ENCODE data around the gene SACM1L.
"Not testable (repeated sequence)": the region's sequence is repeated elsewhere in the genome, so short reads cannot be mapped to it uniquely, and the experiment has no call there.

SACM1L gene

DNA sequence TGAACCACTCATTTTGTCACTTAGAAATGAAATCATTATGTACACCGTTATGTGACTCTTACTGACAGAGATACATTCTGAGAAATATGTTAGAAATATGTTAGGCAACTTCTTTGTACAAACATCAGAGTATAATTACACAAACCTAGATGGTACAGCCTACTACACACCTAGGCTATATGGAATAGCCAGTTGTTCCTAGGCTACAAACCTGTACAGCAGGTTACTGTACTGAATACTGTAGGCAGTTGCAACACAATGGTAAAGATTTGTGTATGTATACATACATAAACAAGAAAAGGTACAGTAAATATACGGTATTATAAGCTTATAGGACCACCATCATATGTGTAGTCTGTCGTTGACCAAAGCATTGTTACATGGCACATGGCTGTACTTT, 3.7 kb downstream of the SACM1L start:
- DNase-seq (ENCODE audit: low spot score): no peak

- peak; percentile 47 for DNase-seq (ENCODE audit: low spot score)
Measured at GRCh38 chr3:45693941-45694521, 4.8 kb downstream of the SACM1L start.

GRCh38 chr3:45695166-45695565, 6.0 kb downstream of the SACM1L start:
- DNase-seq (ENCODE audit: low spot score): not testable (repeated sequence)

- no peak for DNase-seq (ENCODE audit: low spot score)
Measured at GRCh38 chr3:45700570-45701073, 11.4 kb downstream of the SACM1L start.

DNA sequence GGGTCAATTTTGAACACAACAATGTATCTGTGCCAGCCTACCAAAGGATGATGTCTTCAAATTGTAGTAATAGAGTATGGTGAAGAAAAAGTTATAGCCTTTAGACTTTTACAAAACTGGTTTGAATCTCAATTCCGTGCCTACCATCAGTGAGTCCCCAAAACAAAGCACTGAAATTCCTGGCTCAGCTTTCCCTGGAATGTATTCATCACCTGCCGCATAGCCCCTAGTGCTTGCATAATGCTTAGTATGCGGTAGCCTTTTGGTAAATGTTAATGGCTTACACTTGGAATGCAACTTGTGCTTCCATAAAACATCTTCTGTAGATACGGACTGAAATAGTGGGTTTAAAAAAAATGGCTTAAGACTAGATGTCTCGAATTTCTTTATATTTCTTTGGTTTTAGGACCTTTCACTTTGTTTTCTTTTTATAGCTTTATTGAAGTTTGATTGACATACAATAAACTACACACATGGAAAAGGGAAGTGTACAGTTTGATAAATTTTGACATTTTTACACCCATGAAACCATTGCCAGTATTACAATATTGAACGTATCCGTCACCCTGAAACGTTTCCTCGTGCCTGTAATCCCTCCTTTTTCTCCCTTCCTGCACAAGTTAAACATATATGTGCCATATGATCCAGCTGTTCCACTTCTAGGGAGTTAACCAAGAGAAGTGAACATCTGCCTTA, 12.1 kb downstream of the SACM1L start:
- DNase-seq (ENCODE audit: low spot score): no peak

DNA sequence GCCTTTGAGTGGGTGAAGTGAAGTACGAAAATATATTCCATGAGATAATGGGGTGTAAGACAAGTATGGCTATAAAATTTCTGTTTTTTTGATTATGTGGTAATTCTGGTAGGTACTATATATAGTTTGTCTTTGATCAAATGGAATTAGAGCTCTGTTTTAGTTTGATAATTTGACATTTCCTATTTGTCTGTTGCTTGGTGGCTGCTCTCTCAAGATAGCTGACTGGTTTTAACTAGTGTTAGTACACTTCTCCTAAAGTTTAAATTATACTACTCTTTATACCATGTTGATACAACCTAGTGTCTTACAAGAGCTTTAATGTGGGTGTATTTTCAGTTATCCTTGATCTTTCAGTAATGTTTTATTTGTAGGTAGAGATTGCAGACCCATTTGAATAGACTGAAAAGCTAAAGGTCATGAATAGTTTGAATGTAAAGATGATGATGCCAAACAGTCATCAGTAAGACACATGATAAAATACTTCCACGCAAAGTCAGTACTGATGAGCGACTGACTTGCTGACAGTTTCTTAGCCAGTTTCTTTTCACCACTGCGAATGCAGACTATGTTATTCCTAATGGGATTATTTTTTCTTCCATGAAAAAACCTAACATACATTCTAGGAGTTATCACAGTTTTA, 15.2 kb downstream of the SACM1L start:
- DNase-seq (ENCODE audit: low spot score): no peak

DNA sequence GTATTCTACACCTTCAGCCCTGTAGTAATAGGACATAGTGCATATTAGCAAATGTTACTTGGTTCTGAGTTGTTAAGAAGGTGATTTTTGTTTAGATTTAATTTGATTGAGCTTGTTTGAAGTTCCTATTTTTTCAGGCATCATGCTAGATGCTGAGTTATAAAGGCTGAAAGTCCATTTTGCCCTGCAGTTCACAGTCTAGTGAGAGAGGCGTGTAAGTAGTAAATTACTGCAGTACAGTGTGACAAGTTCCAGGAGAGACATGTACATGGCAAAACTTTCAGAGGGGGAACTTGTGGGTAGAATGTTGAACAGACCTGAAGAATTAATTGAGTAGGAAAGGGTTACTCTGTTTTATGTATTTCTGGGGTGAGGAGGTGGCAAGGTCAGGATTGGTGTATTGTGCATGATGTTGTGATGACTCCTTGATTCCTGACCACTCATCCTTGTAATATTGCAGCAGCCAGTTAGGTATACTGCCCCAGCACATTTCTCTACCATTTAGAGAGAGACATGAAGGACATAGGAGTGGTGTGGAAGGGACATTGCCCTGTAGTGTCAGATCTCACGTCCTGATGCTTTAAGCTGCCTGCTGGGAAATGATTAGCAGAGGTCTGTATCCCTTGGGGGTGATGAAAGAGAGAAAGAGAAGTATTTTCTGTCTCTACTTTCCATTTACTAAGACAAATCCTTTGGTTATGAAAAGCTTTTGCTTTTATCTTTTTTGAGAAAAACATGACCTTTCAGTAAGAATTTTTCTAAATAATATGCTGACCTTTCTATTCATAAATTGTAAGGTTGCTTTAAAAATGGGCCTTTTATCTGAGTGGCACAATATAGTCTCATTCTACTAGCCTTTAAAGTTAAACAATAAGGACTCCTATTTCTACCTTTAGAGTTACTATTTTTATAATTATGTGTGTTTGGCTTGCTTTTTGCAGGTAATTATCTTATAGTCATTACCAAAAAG, 16.9 kb downstream of the SACM1L start:
- DNase-seq (ENCODE audit: low spot score): no peak

- no peak for DNase-seq (ENCODE audit: low spot score)
Measured at GRCh38 chr3:45711931-45712330, 22.7 kb downstream of the SACM1L start.

DNA sequence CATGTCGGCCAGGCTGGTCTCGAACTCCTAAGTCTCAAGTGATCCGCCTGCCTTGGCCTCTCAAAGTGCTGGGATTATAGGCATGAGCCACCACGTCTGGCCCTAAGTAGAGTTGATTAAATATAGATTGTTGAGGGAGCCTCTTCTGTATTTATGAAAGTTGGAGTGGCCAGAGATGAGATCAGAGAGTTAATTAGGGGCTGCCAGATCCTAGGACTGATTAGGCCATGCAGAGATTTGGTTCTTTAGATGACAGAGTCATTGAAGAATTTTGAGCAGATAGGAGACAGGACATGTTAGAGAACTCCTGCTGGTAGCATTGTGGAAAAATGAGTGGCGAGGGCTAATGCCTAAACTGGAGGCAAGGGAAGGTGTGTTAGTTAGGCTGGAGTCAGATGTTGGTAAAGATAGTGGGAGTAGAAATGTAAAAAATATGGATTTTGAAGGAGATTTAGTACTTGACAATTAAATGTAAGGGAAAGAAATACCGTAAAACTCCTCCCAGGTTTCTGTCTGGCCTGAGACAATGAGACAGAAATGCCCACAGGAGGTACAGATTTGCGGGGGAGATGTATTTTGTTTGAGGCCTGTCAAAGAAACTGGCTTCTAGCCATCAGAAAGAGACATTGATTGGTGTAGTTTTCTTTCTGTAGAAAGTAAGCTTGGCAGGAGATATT, 23.4 kb downstream of the SACM1L start:
- DNase-seq (ENCODE audit: low spot score): no peak

- DNase-seq (ENCODE audit: low spot score): no peak
Measured at GRCh38 chr3:45715945-45716344, 26.7 kb downstream of the SACM1L start.

DNA sequence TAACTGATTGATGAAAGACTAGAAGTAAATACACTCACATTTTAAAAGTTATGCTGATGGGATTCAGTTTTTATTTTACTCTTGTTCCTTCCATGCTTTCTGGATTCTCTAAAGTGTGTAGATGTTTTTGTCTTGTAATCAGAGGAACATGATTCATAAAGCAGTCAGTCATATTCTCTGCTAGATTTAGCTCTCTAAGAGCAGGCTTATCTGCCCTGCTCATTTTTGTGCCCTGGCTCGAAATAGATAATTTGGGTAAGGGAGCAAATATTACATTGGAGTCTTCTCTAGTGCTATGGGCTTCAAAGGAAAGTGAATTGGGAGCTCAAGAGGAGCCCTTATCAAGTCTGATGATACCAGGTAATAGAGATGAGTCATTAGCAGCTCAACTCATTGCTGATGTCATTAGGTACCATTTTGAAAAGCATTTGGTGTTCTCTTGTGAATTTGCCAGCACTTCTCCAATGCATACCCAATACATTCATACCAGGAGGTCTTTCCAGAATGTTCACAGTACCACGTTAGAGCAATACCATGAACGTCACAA, 27.7 kb downstream of the SACM1L start:
- DNase-seq (ENCODE audit: low spot score): no peak

GRCh38 chr3:45719655-45720487, 30.7 kb downstream of the SACM1L start:
- DNase-seq (ENCODE audit: low spot score): no peak

GRCh38 chr3:45724911-45725310, 35.7 kb downstream of the SACM1L start:
- no peak for DNase-seq (ENCODE audit: low spot score)

- no peak for DNase-seq (ENCODE audit: low spot score)
Measured at GRCh38 chr3:45729614-45730013, 40.4 kb downstream of the SACM1L start.

GRCh38 chr3:45730409-45731154, 41.4 kb downstream of the SACM1L start:
- no peak for DNase-seq (ENCODE audit: low spot score)

DNA sequence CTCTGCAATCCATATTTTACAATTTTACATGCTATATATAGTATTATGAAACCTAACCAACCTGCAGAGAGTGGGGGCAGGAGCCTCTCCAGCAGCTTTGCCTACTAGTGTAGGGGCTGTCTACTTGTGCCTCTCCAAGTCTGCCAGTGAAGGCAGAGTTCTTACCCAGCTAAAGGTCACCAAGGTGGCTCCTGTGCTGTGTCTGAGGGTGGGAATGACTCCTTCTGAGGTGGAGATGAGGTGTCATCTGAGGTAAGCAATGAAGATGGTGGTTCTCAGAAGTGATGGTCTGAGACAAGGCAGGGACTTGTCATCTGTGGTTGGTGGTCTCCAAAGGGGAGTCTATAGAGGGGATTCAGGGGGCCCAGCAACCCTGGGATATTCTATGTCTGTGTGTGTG, 47.5 kb downstream of the SACM1L start:
- DNase-seq (ENCODE audit: low spot score): no peak

- DNase-seq (ENCODE audit: low spot score): no peak
Measured at GRCh38 chr3:45737234-45737633, 48.0 kb downstream of the SACM1L start.

GRCh38 chr3:45739991-45740390, 50.8 kb downstream of the SACM1L start:
- DNase-seq (ENCODE audit: low spot score): no peak

GRCh38 chr3:45741247-45741646, 52.1 kb downstream of the SACM1L start:
- no peak for DNase-seq (ENCODE audit: low spot score)
